ENCODE measurements around the gene GRIA4. TPM values are rescaled to one million over a fixed set of nuclear protein-coding genes. Genes with fewer than 3 reads are reported as not detected.
"Not testable (repeated sequence)": the region's sequence is repeated elsewhere in the genome, so short reads cannot be mapped to it uniquely, and the experiment has no call there.

GRIA4 gene
- total RNA-seq, 1 experiment from 2014 or later, result not detected

DNA sequence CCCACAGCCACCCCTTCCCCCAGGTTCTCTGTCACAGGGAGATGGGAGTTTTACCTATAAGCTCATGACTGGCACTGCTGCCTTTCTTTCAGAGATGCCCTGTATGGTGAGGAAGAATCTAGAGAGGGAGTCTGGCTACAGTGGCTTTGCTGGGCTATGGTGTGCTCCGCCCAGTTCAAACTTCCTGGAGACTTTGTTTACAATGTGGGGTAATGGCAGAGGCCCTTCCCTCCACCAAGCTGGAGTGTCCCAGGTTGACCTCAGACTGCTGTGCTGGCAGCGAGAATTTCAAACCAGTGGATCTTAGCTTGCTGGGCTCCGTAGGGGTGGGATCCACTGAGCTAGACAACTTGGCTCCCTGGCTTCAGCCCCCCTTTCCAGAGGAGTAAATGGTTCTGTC is 268.6 kb downstream of the GRIA4 start:
- intact Hi-C loops (cut with micrococcal nuclease; ENCODE audit: unreplicated experiment), result no loop called here
- Histone ChIP-seq H3F3A (ENCODE audit: insufficient read depth, low read depth) (no peaks in the 10 kb centered on the region), H3K27ac (no peak overlapping the region), H3K4me1 (replicated peaks; ENCODE audit: insufficient read depth) (no peaks in the 10 kb centered on the region), H3K9me3 (ENCODE audit: insufficient read depth, low read depth) (no peaks in the 10 kb centered on the region), H3K9me2 (ENCODE audit: insufficient read depth) (no peaks in the 10 kb centered on the region), H3K36me3 (ENCODE audit: low read depth) (no peaks in the 10 kb centered on the region), H3K4me3 (no peak overlapping the region), H3K79me2 (ENCODE audit: low read depth) (no peaks in the 10 kb centered on the region), H2AFZ (no peak overlapping the region), H4K20me1 (ENCODE audit: insufficient read depth) (no peaks in the 10 kb centered on the region), H3K4me2 (no peak overlapping the region), H3K27me3 (ENCODE audit: insufficient read depth, low read depth) (no peaks in the 10 kb centered on the region)
- ChIA-PET CTCF (no interaction called here), POLR2A (ENCODE audit: unreplicated experiment) (no interaction called here)
- TF ChIP-seq EZH2 (IDR thresholded peaks at IDR 0.05; ENCODE audit: low read depth), result no peak
- TF ChIP-seq, protein P1, sequence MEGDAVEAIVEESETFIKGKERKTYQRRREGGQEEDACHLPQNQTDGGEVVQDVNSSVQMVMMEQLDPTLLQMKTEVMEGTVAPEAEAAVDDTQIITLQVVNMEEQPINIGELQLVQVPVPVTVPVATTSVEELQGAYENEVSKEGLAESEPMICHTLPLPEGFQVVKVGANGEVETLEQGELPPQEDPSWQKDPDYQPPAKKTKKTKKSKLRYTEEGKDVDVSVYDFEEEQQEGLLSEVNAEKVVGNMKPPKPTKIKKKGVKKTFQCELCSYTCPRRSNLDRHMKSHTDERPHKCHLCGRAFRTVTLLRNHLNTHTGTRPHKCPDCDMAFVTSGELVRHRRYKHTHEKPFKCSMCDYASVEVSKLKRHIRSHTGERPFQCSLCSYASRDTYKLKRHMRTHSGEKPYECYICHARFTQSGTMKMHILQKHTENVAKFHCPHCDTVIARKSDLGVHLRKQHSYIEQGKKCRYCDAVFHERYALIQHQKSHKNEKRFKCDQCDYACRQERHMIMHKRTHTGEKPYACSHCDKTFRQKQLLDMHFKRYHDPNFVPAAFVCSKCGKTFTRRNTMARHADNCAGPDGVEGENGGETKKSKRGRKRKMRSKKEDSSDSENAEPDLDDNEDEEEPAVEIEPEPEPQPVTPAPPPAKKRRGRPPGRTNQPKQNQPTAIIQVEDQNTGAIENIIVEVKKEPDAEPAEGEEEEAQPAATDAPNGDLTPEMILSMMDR (conservative IDR thresholded peaks at IDR 0.05), result no peak
- DNase-seq, result no peak
- BruUV-seq (replicated peaks), result no TSS peak

DNA sequence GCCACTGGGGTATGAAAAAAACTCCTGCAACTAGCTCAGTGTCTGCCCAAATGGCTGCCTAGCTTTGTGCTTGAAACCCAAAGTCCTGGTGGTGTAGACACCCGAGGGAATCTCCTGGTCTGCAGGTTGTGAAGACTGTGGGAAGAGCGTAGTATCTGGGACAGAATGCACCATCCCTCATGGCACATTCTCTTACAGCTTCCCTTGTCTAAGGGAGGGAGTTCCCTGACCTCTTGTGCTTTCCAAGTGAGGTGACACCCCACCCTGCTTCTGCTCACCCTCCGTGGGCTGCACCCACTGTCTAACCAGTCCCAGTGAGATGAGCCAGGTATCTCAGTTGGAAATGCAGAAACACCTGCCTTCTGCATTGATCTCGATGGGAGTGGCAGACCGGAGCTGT is 269.1 kb downstream of the GRIA4 start:
- H3K79me2 ChIP-seq (ENCODE audit: low read depth); H3K4me2 ChIP-seq; intact Hi-C loops (cut with micrococcal nuclease; ENCODE audit: unreplicated experiment); H3K9me2 ChIP-seq (ENCODE audit: insufficient read depth); BruUV-seq (replicated peaks); H3K27me3 ChIP-seq (ENCODE audit: insufficient read depth, low read depth); H4K20me1 ChIP-seq (ENCODE audit: insufficient read depth); DNase-seq; H3K9me3 ChIP-seq (ENCODE audit: insufficient read depth, low read depth); H3K27ac ChIP-seq; H3K4me1 ChIP-seq (replicated peaks; ENCODE audit: insufficient read depth); POLR2A ChIA-PET (ENCODE audit: unreplicated experiment); CTCF ChIA-PET; H3F3A ChIP-seq (ENCODE audit: insufficient read depth, low read depth); H3K4me3 ChIP-seq; H2AFZ ChIP-seq; H3K36me3 ChIP-seq (ENCODE audit: low read depth): not testable (repeated sequence)

DNA sequence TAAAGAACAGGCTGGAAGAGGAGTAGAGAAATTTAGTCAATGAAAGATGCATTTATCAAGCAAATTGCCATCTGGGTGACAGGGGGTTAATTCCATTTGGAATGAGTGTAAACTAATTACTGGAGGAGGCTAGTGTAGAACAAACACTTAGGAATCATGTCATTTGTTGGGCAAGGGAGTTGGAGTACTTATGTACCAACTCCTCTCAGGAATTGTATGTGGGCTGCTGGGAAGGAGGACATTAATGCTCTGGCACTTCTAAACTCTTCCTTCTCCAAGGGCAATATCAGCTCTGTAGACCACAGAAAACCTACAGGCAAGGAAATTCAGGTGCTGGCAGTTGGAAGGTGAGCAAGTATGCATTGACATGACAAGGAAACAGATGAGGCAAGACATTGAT is 271.2 kb downstream of the GRIA4 start:
- DNase-seq, result no peak
- H3K79me2 ChIP-seq (ENCODE audit: low read depth), result no peaks in the 10 kb centered on the region
- intact Hi-C loops (cut with micrococcal nuclease; ENCODE audit: unreplicated experiment), result no loop called here
- H3F3A ChIP-seq (ENCODE audit: insufficient read depth, low read depth), result no peaks in the 10 kb centered on the region
- BruUV-seq (replicated peaks), result no TSS peak
- no peak for TF ChIP-seq EZH2 (IDR thresholded peaks at IDR 0.05; ENCODE audit: low read depth)
- TF ChIP-seq, protein P1 (conservative IDR thresholded peaks at IDR 0.05), result no peak
- H3K4me3 ChIP-seq, result no peak overlapping the region
- H3K27ac ChIP-seq, result no peak overlapping the region
- H4K20me1 ChIP-seq (ENCODE audit: insufficient read depth), result no peaks in the 10 kb centered on the region
- CTCF ChIA-PET, result no interaction called here
- H3K36me3 ChIP-seq (ENCODE audit: low read depth), result no peaks in the 10 kb centered on the region
- no peak overlapping the region for H2AFZ ChIP-seq
- H3K9me3 ChIP-seq (ENCODE audit: insufficient read depth, low read depth), result no peaks in the 10 kb centered on the region
- H3K4me1 ChIP-seq (replicated peaks; ENCODE audit: insufficient read depth), result no peaks in the 10 kb centered on the region
- no peaks in the 10 kb centered on the region for H3K9me2 ChIP-seq (ENCODE audit: insufficient read depth)
- POLR2A ChIA-PET (ENCODE audit: unreplicated experiment), result no interaction called here
- no peak overlapping the region for H3K4me2 ChIP-seq
- H3K27me3 ChIP-seq (ENCODE audit: insufficient read depth, low read depth), result no peaks in the 10 kb centered on the region

DNA sequence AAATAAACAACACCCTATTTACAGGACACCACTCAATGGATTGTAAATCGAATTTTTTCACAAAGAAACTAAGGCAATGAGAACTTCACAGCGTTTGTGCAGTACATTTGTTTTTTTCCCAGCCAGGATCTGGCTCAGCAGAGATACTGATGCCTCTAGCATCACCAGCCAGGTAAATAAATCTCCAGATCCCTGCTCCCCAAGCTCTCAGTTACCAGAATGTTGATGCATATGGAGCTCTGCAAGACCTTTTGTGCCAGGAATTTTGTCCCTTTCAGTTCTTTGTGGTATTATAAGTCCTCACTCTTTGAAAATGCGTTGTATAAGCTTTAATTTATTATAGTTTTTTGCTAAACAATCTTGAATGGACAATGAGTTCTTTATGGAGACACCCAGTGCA is 274.6 kb downstream of the GRIA4 start:
- no peaks in the 10 kb centered on the region for H3K79me2 ChIP-seq (ENCODE audit: low read depth)
- no peak overlapping the region for H3K27ac ChIP-seq
- H3K27me3 ChIP-seq (ENCODE audit: insufficient read depth, low read depth), result no peaks in the 10 kb centered on the region
- no peaks in the 10 kb centered on the region for H4K20me1 ChIP-seq (ENCODE audit: insufficient read depth)
- no TSS peak for BruUV-seq (replicated peaks)
- ChIA-PET CTCF (no interaction called here), POLR2A (ENCODE audit: unreplicated experiment) (no interaction called here)
- no peaks in the 10 kb centered on the region for H3K36me3 ChIP-seq (ENCODE audit: low read depth)
- intact Hi-C loops (cut with micrococcal nuclease; ENCODE audit: unreplicated experiment), result no loop called here
- TF ChIP-seq, protein P1 (conservative IDR thresholded peaks at IDR 0.05), result no peak
- no peak for TF ChIP-seq EZH2 (IDR thresholded peaks at IDR 0.05; ENCODE audit: low read depth)
- no peaks in the 10 kb centered on the region for H3K9me2 ChIP-seq (ENCODE audit: insufficient read depth)
- no peak overlapping the region for H3K4me3 ChIP-seq
- H3K4me2 ChIP-seq, result no peak overlapping the region
- peak overlapping the region; percentile 31; the same call in 1 of the 2 replicates for H2AFZ ChIP-seq
- H3F3A ChIP-seq (ENCODE audit: insufficient read depth, low read depth), result no peaks in the 10 kb centered on the region
- DNase-seq, result no peak
- no peaks in the 10 kb centered on the region for H3K4me1 ChIP-seq (replicated peaks; ENCODE audit: insufficient read depth)
- H3K9me3 ChIP-seq (ENCODE audit: insufficient read depth, low read depth), result no peaks in the 10 kb centered on the region
